Measurements from ENCODE around the gene NEDD4L.

Gene NEDD4L

DNA sequence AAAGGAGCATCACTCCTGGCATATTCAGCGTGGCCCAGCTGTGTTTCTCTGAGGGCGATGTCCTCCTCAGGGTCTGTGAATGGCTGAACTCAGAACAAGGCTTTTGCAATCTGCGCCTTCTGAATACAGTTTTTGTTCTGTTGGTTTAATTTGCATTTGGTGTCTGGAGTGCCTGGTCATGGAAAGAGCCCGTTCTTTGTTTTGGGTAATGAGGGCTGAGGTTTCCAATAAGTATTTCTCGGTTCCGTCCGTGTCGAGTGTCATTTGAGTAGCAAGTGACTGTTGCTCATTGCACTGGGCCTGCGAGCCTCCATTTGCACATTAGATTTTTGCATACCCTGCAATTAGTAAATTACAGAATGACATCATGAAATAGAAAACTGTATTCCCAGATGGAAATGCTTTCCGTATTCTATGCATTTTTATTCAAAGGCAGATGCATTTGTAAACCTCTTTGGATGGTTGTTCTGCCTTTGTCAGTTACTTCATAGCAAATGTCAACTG lies 57.3 kb downstream of the NEDD4L start:
- no peaks in the 10 kb centered on the region for H3K36me3 ChIP-seq (ENCODE audit: insufficient read depth, low read length)
- H3K9me3 ChIP-seq (ENCODE audit: control insufficient read depth, insufficient read depth, low read length): no peaks in the 10 kb centered on the region
- no peak overlapping the region for H3K9ac ChIP-seq (ENCODE audit: low read depth, low read length)
- peaks cover 35% of the 10 kb centered on the region for H3K4me1 ChIP-seq (ENCODE audit: insufficient read depth, low read length)

GRCh38 chr18:58102018-58102417 lies 58.0 kb downstream of the NEDD4L start:
- Histone ChIP-seq H3K4me1 (ENCODE audit: insufficient read depth, low read length) (peaks cover 37% of the 10 kb centered on the region), H3K9me3 (ENCODE audit: control insufficient read depth, insufficient read depth, low read length) (no peaks in the 10 kb centered on the region), H3K9ac (ENCODE audit: low read depth, low read length) (no peak overlapping the region), H3K36me3 (ENCODE audit: insufficient read depth, low read length) (no peaks in the 10 kb centered on the region)

- H3K9ac ChIP-seq (ENCODE audit: low read depth, low read length): no peak overlapping the region
These were observed 58.8 kb downstream of the NEDD4L start for GRCh38 chr18:58102875-58103274.

GRCh38 chr18:58103339-58103985 lies 59.4 kb downstream of the NEDD4L start:
- Histone ChIP-seq H3K36me3 (ENCODE audit: insufficient read depth, low read length) (no peaks in the 10 kb centered on the region), H3K9me3 (ENCODE audit: control insufficient read depth, insufficient read depth, low read length) (no peaks in the 10 kb centered on the region), H3K9ac (ENCODE audit: low read depth, low read length) (no peak overlapping the region), H3K4me1 (ENCODE audit: insufficient read depth, low read length) (peaks cover 37% of the 10 kb centered on the region)

More at GRCh38 chr18:58102875-58103274, 58.8 kb downstream of the NEDD4L start:
- Histone ChIP-seq H3K4me1 (ENCODE audit: insufficient read depth, low read length) (peaks cover 37% of the 10 kb centered on the region), H3K36me3 (ENCODE audit: insufficient read depth, low read length) (no peaks in the 10 kb centered on the region), H3K9me3 (ENCODE audit: control insufficient read depth, insufficient read depth, low read length) (no peaks in the 10 kb centered on the region)

DNA sequence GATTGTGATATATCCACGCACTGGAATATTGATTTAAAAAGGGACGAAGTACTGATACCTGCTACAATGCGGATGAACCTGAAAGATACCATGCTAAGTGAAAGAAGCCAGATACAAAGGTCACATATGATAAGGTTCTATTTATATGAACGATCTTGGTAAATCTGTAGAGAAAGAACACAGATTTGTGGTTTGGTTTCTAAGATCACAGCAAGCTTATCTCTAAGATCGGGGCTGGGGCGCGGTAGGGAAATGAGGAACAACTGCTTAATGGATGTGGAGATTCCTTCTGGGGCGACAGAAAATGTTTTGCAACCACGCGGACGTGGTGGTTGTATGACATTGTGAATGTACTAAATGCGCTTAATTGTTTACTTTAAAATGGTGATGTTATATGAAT lies 60.1 kb downstream of the NEDD4L start:
- peaks cover 34% of the 10 kb centered on the region for H3K4me1 ChIP-seq (ENCODE audit: insufficient read depth, low read length)
- H3K9ac ChIP-seq (ENCODE audit: low read depth, low read length): no peak overlapping the region
- no peaks in the 10 kb centered on the region for H3K9me3 ChIP-seq (ENCODE audit: control insufficient read depth, insufficient read depth, low read length)
- no peaks in the 10 kb centered on the region for H3K36me3 ChIP-seq (ENCODE audit: insufficient read depth, low read length)

DNA sequence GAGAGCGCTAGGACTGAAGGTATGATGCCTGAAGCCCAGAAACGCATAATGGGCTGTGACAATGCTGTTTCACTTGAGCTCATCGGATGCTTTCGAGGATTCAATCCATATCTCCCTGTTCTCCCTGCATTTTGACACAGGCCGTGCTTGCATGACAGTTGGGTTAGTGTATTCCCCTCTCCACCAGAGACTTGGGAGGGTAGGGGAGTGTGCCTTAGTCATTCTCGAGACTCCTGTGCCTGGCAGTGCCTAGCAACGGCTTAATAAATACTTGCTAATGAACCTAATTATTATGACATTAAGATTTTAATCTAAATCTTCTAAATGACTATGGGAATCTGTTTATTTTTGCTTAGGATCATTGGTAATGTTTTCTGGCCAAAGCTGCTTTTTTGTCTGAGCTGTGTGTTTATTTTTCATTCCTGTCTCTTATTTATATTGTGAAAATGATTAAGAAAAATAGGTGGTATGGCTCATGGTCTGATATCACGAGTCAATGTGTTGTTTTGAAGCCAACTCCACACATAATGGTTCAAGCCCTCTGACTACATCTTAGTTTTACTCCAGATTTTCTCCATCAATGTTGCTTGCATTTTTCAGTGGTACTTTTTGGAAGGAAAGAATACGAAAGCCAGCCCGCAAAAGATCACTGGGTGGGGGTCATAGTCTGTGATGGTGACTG lies 61.3 kb downstream of the NEDD4L start:
- no peaks in the 10 kb centered on the region for H3K36me3 ChIP-seq (ENCODE audit: insufficient read depth, low read length)
- H3K9ac ChIP-seq (ENCODE audit: low read depth, low read length): no peak overlapping the region
- H3K4me1 ChIP-seq (ENCODE audit: insufficient read depth, low read length): peaks cover 29% of the 10 kb centered on the region
- H3K9me3 ChIP-seq (ENCODE audit: control insufficient read depth, insufficient read depth, low read length): no peaks in the 10 kb centered on the region

DNA sequence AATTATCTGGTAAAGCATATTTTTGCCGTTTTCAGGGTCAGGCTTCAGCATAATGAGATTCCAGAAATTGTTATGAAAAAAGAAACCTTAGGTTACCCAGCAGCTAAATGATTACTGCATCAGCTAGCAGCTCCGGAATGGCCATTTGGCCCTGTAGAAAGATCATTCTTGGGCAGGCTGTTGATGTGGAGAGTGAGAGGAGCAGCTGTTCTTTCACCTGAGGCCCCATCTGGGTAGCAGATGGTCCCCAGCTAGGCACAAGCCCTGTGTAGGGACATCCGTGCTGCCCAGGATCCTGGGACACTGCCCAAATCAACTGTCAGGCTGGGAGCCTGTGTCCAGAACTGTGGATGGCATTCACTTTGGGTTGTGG lies 61.8 kb downstream of the NEDD4L start:
- peaks cover 29% of the 10 kb centered on the region for H3K4me1 ChIP-seq (ENCODE audit: insufficient read depth, low read length)
- H3K36me3 ChIP-seq (ENCODE audit: insufficient read depth, low read length): no peaks in the 10 kb centered on the region
- no peak overlapping the region for H3K9ac ChIP-seq (ENCODE audit: low read depth, low read length)
- H3K9me3 ChIP-seq (ENCODE audit: control insufficient read depth, insufficient read depth, low read length): no peaks in the 10 kb centered on the region

GRCh38 chr18:58106289-58107070 lies 62.5 kb downstream of the NEDD4L start:
- no peaks in the 10 kb centered on the region for H3K9me3 ChIP-seq (ENCODE audit: control insufficient read depth, insufficient read depth, low read length)
- H3K9ac ChIP-seq (ENCODE audit: low read depth, low read length): no peak overlapping the region

GRCh38 chr18:58109256-58109655 lies 65.2 kb downstream of the NEDD4L start:
- Histone ChIP-seq H3K4me1 (ENCODE audit: insufficient read depth, low read length) (peaks cover 21% of the 10 kb centered on the region), H3K9me3 (ENCODE audit: control insufficient read depth, insufficient read depth, low read length) (no peaks in the 10 kb centered on the region), H3K36me3 (ENCODE audit: insufficient read depth, low read length) (no peaks in the 10 kb centered on the region), H3K9ac (ENCODE audit: low read depth, low read length) (no peak overlapping the region)

More at GRCh38 chr18:58106289-58107070, 62.5 kb downstream of the NEDD4L start:
- H3K4me1 ChIP-seq (ENCODE audit: insufficient read depth, low read length): peaks cover 24% of the 10 kb centered on the region
- H3K36me3 ChIP-seq (ENCODE audit: insufficient read depth, low read length): no peaks in the 10 kb centered on the region

DNA sequence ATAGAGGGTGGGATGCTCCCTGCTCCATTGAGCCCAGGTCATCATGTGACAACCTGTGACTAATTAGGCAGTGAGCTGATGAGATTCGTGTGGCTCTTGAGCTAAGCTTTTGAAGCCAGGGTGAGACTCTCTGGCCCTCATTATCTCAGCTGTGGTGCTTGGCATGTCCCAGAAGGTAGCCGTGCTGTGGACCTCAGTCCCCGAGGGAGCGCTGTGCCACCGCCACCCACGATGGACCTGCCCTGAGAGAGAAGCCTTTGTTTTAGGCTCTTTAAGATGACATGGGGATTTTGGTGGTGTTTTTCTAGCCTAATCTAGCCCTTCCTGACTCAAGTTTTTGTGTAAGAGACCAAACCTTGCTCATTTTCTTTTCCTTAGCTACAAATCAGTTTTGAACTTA lies 66.4 kb downstream of the NEDD4L start:
- peaks cover 16% of the 10 kb centered on the region for H3K4me1 ChIP-seq (ENCODE audit: insufficient read depth, low read length)
- H3K9me3 ChIP-seq (ENCODE audit: control insufficient read depth, insufficient read depth, low read length): no peaks in the 10 kb centered on the region
- H3K9ac ChIP-seq (ENCODE audit: low read depth, low read length): no peak overlapping the region
- H3K36me3 ChIP-seq (ENCODE audit: insufficient read depth, low read length): no peaks in the 10 kb centered on the region

- no peaks in the 10 kb centered on the region for H3K9me3 ChIP-seq (ENCODE audit: control insufficient read depth, insufficient read depth, low read length)
- H3K9ac ChIP-seq (ENCODE audit: low read depth, low read length): no peak overlapping the region
These were observed 68.1 kb downstream of the NEDD4L start for GRCh38 chr18:58112174-58112573.

DNA sequence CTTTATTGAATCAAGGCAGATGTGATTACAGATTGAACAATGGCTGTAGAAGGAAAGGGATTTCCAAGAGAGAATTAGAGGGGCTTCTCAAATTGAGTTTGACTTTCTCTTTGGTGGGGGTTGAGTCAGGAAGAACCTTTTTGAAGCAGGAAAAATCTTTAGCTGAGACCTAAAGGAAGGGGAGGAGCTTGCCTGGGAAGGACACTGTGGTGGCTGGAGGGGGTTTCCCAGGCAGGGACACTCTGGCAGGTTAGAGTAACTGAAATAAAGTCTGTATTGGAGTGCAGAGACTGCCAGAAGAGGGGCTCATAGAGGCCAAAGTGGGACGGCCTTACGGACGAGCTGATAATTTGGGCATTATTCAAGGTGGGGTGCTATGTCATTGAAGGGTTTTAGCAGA lies 69.3 kb downstream of the NEDD4L start:
- Histone ChIP-seq H3K9ac (ENCODE audit: low read depth, low read length) (no peak overlapping the region), H3K9me3 (ENCODE audit: control insufficient read depth, insufficient read depth, low read length) (no peaks in the 10 kb centered on the region), H3K4me1 (ENCODE audit: insufficient read depth, low read length) (peaks cover 6% of the 10 kb centered on the region), H3K36me3 (ENCODE audit: insufficient read depth, low read length) (no peaks in the 10 kb centered on the region)

More at GRCh38 chr18:58112174-58112573, 68.1 kb downstream of the NEDD4L start:
- no peaks in the 10 kb centered on the region for H3K36me3 ChIP-seq (ENCODE audit: insufficient read depth, low read length)
- H3K4me1 ChIP-seq (ENCODE audit: insufficient read depth, low read length): peaks cover 6% of the 10 kb centered on the region

DNA sequence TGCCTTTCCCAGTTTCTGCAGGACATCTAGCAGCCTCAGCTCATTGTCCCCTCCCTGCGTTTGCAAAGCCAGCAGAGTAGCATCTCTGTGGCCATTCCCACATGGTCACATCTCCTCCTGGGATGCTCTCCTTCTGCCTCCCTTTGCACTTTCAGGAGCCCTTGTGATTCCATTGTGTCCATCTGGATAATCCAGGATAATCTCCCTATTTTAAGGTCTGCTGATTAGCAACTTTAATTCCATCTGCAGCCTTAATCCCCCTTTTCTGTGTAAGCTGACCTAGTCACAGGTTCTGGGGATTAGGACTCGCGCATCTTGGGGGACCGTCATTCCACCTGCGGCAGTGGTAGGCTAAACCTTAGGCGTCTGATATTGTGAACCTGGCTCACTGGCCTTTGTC lies 70.7 kb downstream of the NEDD4L start:
- Histone ChIP-seq H3K9me3 (ENCODE audit: control insufficient read depth, insufficient read depth, low read length) (no peaks in the 10 kb centered on the region), H3K4me1 (ENCODE audit: insufficient read depth, low read length) (peaks cover 6% of the 10 kb centered on the region), H3K9ac (ENCODE audit: low read depth, low read length) (no peak overlapping the region), H3K36me3 (ENCODE audit: insufficient read depth, low read length) (no peaks in the 10 kb centered on the region)

GRCh38 chr18:58116818-58117217 lies 72.8 kb downstream of the NEDD4L start:
- Histone ChIP-seq H3K36me3 (ENCODE audit: insufficient read depth, low read length) (no peaks in the 10 kb centered on the region), H3K4me1 (ENCODE audit: insufficient read depth, low read length) (peaks cover 6% of the 10 kb centered on the region), H3K9ac (ENCODE audit: low read depth, low read length) (no peak overlapping the region), H3K9me3 (ENCODE audit: control insufficient read depth, insufficient read depth, low read length) (no peaks in the 10 kb centered on the region)

All from ES-I3 (cell line).